ENCODE results near the gene TBPL2. TPM values are rescaled to one million over a fixed set of nuclear protein-coding genes. Genes with fewer than 3 reads are reported as not detected.
"Not testable (repeated sequence)": the region's sequence is repeated elsewhere in the genome, so short reads cannot be mapped to it uniquely, and the experiment has no call there.

TBPL2 gene
- total RNA-seq, 1 donor from 2014 or later = not detected

DNA sequence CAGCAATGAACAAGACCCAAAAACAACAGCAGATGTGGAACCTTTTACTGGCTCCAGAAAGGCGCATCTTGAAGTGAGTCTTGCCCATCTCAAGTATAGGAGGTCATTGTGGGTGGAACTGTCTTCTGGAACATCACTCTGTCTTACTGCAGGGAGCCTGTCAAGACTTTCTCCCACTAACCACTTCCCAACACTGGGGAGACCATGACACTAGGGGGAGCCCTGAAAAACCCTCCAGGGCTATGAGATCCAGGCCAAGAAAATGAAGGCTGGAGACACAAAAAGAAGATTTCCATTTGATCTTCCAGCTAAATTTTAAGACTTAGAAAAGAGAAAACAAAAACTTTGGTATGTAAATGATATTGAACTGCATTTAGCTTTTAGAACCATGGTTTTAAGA lies 15.3 kb downstream of the TBPL2 start:
- Mint-ChIP-seq H3K4me1 (ENCODE audit: low read depth, unreplicated experiment) (no peaks in the 10 kb centered on the region), H3K27ac (ENCODE audit: unreplicated experiment) (no peak overlapping the region), H3K36me3 (ENCODE audit: unreplicated experiment) (no peaks in the 10 kb centered on the region), H3K4me3 (ENCODE audit: unreplicated experiment) (no peak overlapping the region), H3K27me3 (ENCODE audit: unreplicated experiment) (no peaks in the 10 kb centered on the region), H3K9me3 (ENCODE audit: unreplicated experiment) (no peaks in the 10 kb centered on the region)
- no peak for DNase-seq
- no peak for TF ChIP-seq CTCF (IDR thresholded peaks at IDR 0.05; ENCODE audit: partially characterized antibody, unreplicated experiment)

- no peak overlapping the region for H3K4me3 Mint-ChIP-seq (ENCODE audit: unreplicated experiment)
- no peaks in the 10 kb centered on the region for H3K9me3 Mint-ChIP-seq (ENCODE audit: unreplicated experiment)
- H3K27ac Mint-ChIP-seq (ENCODE audit: unreplicated experiment) = no peak overlapping the region
- no peak for DNase-seq
- no peaks in the 10 kb centered on the region for H3K4me1 Mint-ChIP-seq (ENCODE audit: low read depth, unreplicated experiment)
- no peak for TF ChIP-seq CTCF (IDR thresholded peaks at IDR 0.05; ENCODE audit: partially characterized antibody, unreplicated experiment)
- no peaks in the 10 kb centered on the region for H3K27me3 Mint-ChIP-seq (ENCODE audit: unreplicated experiment)
- no peaks in the 10 kb centered on the region for H3K36me3 Mint-ChIP-seq (ENCODE audit: unreplicated experiment)
Measured at GRCh38 chr14:55423969-55424368, 16.4 kb downstream of the TBPL2 start.

GRCh38 chr14:55422338-55422737 lies 18.1 kb downstream of the TBPL2 start:
- H3K36me3 Mint-ChIP-seq (ENCODE audit: unreplicated experiment); H3K27me3 Mint-ChIP-seq (ENCODE audit: unreplicated experiment); H3K4me3 Mint-ChIP-seq (ENCODE audit: unreplicated experiment); H3K9me3 Mint-ChIP-seq (ENCODE audit: unreplicated experiment); H3K4me1 Mint-ChIP-seq (ENCODE audit: low read depth, unreplicated experiment); H3K27ac Mint-ChIP-seq (ENCODE audit: unreplicated experiment); DNase-seq: not testable (repeated sequence)

DNA sequence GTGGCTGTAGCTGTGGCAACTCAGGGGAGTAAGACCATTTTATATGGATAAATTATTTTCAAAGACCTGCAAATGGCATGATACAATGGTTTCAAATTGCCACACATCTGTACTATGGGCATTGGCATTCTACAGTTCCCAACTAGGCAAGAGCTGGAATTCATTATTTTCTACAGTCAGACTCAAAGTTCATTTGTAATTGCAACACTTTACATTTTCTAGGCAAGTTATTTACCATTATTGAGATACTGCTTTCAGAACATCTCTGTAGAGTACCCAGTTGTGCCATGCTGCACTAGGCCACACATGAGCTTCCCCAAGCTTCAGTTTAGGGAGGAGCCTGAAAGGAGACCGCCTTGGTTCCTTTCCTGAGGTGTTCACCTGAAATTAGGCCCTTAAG lies 20.8 kb downstream of the TBPL2 start:
- no peaks in the 10 kb centered on the region for H3K9me3 Mint-ChIP-seq (ENCODE audit: unreplicated experiment)
- H3K4me1 Mint-ChIP-seq (ENCODE audit: low read depth, unreplicated experiment) = no peaks in the 10 kb centered on the region
- no peak overlapping the region for H3K27ac Mint-ChIP-seq (ENCODE audit: unreplicated experiment)
- no peak overlapping the region for H3K4me3 Mint-ChIP-seq (ENCODE audit: unreplicated experiment)
- DNase-seq = no peak
- H3K27me3 Mint-ChIP-seq (ENCODE audit: unreplicated experiment) = no peaks in the 10 kb centered on the region
- H3K36me3 Mint-ChIP-seq (ENCODE audit: unreplicated experiment) = no peaks in the 10 kb centered on the region
- no peak for TF ChIP-seq CTCF (IDR thresholded peaks at IDR 0.05; ENCODE audit: partially characterized antibody, unreplicated experiment)

- no peak overlapping the region for H3K27ac Mint-ChIP-seq (ENCODE audit: unreplicated experiment)
- no peak for TF ChIP-seq CTCF (IDR thresholded peaks at IDR 0.05; ENCODE audit: partially characterized antibody, unreplicated experiment)
- no peak overlapping the region for H3K4me3 Mint-ChIP-seq (ENCODE audit: unreplicated experiment)
- no peaks in the 10 kb centered on the region for H3K9me3 Mint-ChIP-seq (ENCODE audit: unreplicated experiment)
- no peaks in the 10 kb centered on the region for H3K27me3 Mint-ChIP-seq (ENCODE audit: unreplicated experiment)
- H3K4me1 Mint-ChIP-seq (ENCODE audit: low read depth, unreplicated experiment) = no peaks in the 10 kb centered on the region
- no peaks in the 10 kb centered on the region for H3K36me3 Mint-ChIP-seq (ENCODE audit: unreplicated experiment)
- DNase-seq = no peak
Measured at GRCh38 chr14:55418411-55418810, 22.0 kb downstream of the TBPL2 start.

- no peak for DNase-seq
- Mint-ChIP-seq H3K9me3 (ENCODE audit: unreplicated experiment) (no peaks in the 10 kb centered on the region), H3K27me3 (ENCODE audit: unreplicated experiment) (no peaks in the 10 kb centered on the region), H3K4me1 (ENCODE audit: low read depth, unreplicated experiment) (no peaks in the 10 kb centered on the region), H3K36me3 (ENCODE audit: unreplicated experiment) (no peaks in the 10 kb centered on the region), H3K4me3 (ENCODE audit: unreplicated experiment) (no peak overlapping the region), H3K27ac (ENCODE audit: unreplicated experiment) (no peak overlapping the region)
- TF ChIP-seq CTCF (IDR thresholded peaks at IDR 0.05; ENCODE audit: partially characterized antibody, unreplicated experiment) = no peak
Measured at GRCh38 chr14:55417955-55418354, 22.5 kb downstream of the TBPL2 start.
